ENCODE data around the gene FAM131C.

The FAM131C gene

GRCh38 chr1:16099412-16099811, 26.0 kb upstream of the FAM131C start:
- DNase-seq: no peak

- DNase-seq: no peak
Measured at GRCh38 chr1:16095447-16095846, 22.0 kb upstream of the FAM131C start.

- DNase-seq: no peak
Measured at GRCh38 chr1:16094453-16095158, 21.2 kb upstream of the FAM131C start.

GRCh38 chr1:16093611-16094010, 20.2 kb upstream of the FAM131C start:
- DNase-seq: no peak

- DNase-seq: no peak
Measured at GRCh38 chr1:16092923-16093511, 19.6 kb upstream of the FAM131C start.

GRCh38 chr1:16092097-16092922, 18.9 kb upstream of the FAM131C start:
- DNase-seq: no peak

GRCh38 chr1:16091296-16091695, 17.8 kb upstream of the FAM131C start:
- no peak for DNase-seq

- DNase-seq: no peak
Measured at GRCh38 chr1:16090076-16090826, 16.8 kb upstream of the FAM131C start.

- no peak for DNase-seq
Measured at GRCh38 chr1:16088996-16089395, 15.5 kb upstream of the FAM131C start.

- no peak for DNase-seq
Measured at GRCh38 chr1:16088351-16088911, 15.0 kb upstream of the FAM131C start.

GRCh38 chr1:16087733-16088132, 14.3 kb upstream of the FAM131C start:
- no peak for DNase-seq

- DNase-seq: no peak
Measured at GRCh38 chr1:16085522-16085921, 12.1 kb upstream of the FAM131C start.

- DNase-seq: no peak
Measured at GRCh38 chr1:16083486-16083885, 10.0 kb upstream of the FAM131C start.

GRCh38 chr1:16082283-16083038, 9.0 kb upstream of the FAM131C start:
- peak; percentile 55 for DNase-seq

- no peak for DNase-seq
Measured at GRCh38 chr1:16081636-16082035, 8.2 kb upstream of the FAM131C start.

GRCh38 chr1:16080422-16081150, 7.1 kb upstream of the FAM131C start:
- DNase-seq: no peak

- DNase-seq: peak; percentile 63
Measured at GRCh38 chr1:16078925-16079656, 5.6 kb upstream of the FAM131C start.

GRCh38 chr1:16077406-16078245, 4.2 kb upstream of the FAM131C start:
- no peak for DNase-seq

GRCh38 chr1:16076865-16077238, 3.4 kb upstream of the FAM131C start:
- no peak for DNase-seq
